HepG2 (cell line): Measurements from ENCODE around the gene EIF2S2. TPM values are rescaled to one million over a fixed set of nuclear protein-coding genes. Genes with fewer than 3 reads are reported as not detected.

ENCODE experiments used
- ASH2L ChIP-seq: fragments of 300-600, 200-600 bp; sonication (generic); IDR thresholded peaks from 2 replicates; pipeline ENCODE4 v1.7.0; 2017; ENCODE audit warnings: low read depth, mild to moderate bottlenecking, moderate library complexity, mixed read lengths, low read length; ENCODE audit not compliant: insufficient read length
- ERF ChIP-seq: IDR thresholded peaks from 2 replicates; pipeline ENCODE4 v1.6.1; 2018; ENCODE audit warnings: missing biosample characterization, missing genetic modification reagents
- FIP1L1 ChIP-seq: fragments of 200-400 bp; formaldehyde crosslinking; IDR thresholded peaks from 2 replicates; pipeline ENCODE4 v1.6.1; 2018; ENCODE audit warnings: low read depth, mild to moderate bottlenecking, low read length, moderate library complexity, borderline replicate concordance; ENCODE audit not compliant: insufficient read depth
- FLYWCH1 ChIP-seq: sonication (generic); formaldehyde crosslinking; IDR thresholded peaks from 2 replicates; pipeline ENCODE4 v1.8.1; 2023; ENCODE audit warnings: mild to moderate bottlenecking, missing genetic modification reagents
- HIVEP1 ChIP-seq: sonication (generic); formaldehyde crosslinking; IDR thresholded peaks from 2 replicates; pipeline ENCODE4 v1.4.0; 2020; ENCODE audit warnings: mild to moderate bottlenecking, missing genetic modification reagents
- MIER3 ChIP-seq: IDR thresholded peaks from 2 replicates; pipeline ENCODE4 v1.6.1; 2016; ENCODE audit warnings: missing compliant biosample characterization, borderline replicate concordance
- NFKBIZ ChIP-seq: IDR thresholded peaks from 2 replicates; pipeline ENCODE4 v1.6.1; 2018; ENCODE audit warnings: missing genetic modification reagents, missing compliant biosample characterization
- PHF8 ChIP-seq: sonication (generic); formaldehyde crosslinking; IDR thresholded peaks from 2 replicates; pipeline ENCODE4 v1.5.0; 2020; ENCODE audit warnings: missing genetic modification reagents
- RFXAP ChIP-seq: sonication (generic); formaldehyde crosslinking; IDR thresholded peaks from 2 replicates; pipeline ENCODE4 v1.4.0; 2020; ENCODE audit warnings: missing genetic modification reagents, borderline replicate concordance
- SMAD3 ChIP-seq: sonication (generic); formaldehyde crosslinking; IDR thresholded peaks from 2 replicates; pipeline ENCODE4 v1.4.0; 2020; ENCODE audit warnings: missing genetic modification reagents
- ZNF260 ChIP-seq: sonication (generic); formaldehyde crosslinking; IDR thresholded peaks from 2 replicates; pipeline ENCODE4 v1.4.0; 2020; ENCODE audit warnings: missing genetic modification reagents, low read depth, mild to moderate bottlenecking, borderline replicate concordance
- ZNF274 ChIP-seq: sonication (generic); formaldehyde crosslinking; IDR thresholded peaks from 2 replicates; pipeline ENCODE4 v1.5.1; 2020; ENCODE audit warnings: mild to moderate bottlenecking, missing genetic modification reagents
- ZNF549 ChIP-seq: sonication (generic); formaldehyde crosslinking; IDR thresholded peaks from 2 replicates; pipeline ENCODE4 v1.5.0; 2020; ENCODE audit warnings: missing genetic modification reagents
- ZNF841 ChIP-seq: sonication (generic); formaldehyde crosslinking; IDR thresholded peaks from 2 replicates; pipeline ENCODE4 v1.8.1; 2023; ENCODE audit warnings: missing genetic modification reagents, borderline replicate concordance
- polyA plus RNA-seq, 8 experiments: library from polyadenylated mRNA; depleted of rRNA in 3 of 8; stranded (reverse) in 7 of 8; unstranded in 1 of 8; fragments of >200 nt; fragmentation: Illumina TruSeq in 4 of 8; extraction: Trizol in 4 of 8; gene quantifications; 2 replicates each; pipeline versions ENCODE4 v1.2.1 to v1.2.3, GENCODE V29; 2011 to 2016; ENCODE audit warnings: low read depth in 4 of 8, missing spikeins in 1 of 8, mixed read lengths in 1 of 8; ENCODE audit not compliant: insufficient read depth in 1 of 8
- total RNA-seq, 5 experiments: library from RNA; depleted of rRNA; stranded (reverse); fragments of >200 nt; fragmentation: Illumina TruSeq; extraction: Trizol; gene quantifications; 2 replicates each; pipeline ENCODE4 v1.2.3, GENCODE V29; 2016; ENCODE audit warnings: low read depth in 1 of 5
- TF ChIP-seq, protein P1 (sequence below): sonication (generic); formaldehyde crosslinking; IDR thresholded peaks from 2 replicates; pipeline ENCODE4 v1.4.0; 2020; ENCODE audit warnings: missing genetic modification reagents
- TF ChIP-seq, protein P2 (sequence below): sonication (generic); formaldehyde crosslinking; IDR thresholded peaks from 2 replicates; pipeline ENCODE4 v1.4.0; 2020; ENCODE audit warnings: missing genetic modification reagents, borderline replicate concordance
- TF ChIP-seq, protein P3 (sequence below): IDR thresholded peaks from 2 replicates; pipeline ENCODE4 v1.6.1; 2016; ENCODE audit warnings: low read depth, missing genetic modification reagents, missing compliant biosample characterization

EIF2S2 gene
- total and polyA plus RNA-seq, 2 of the 13 experiments (the other 11 are each of a cell fraction or from before 2014, with no cell fraction given): 126 to 213 TPM

DNA sequence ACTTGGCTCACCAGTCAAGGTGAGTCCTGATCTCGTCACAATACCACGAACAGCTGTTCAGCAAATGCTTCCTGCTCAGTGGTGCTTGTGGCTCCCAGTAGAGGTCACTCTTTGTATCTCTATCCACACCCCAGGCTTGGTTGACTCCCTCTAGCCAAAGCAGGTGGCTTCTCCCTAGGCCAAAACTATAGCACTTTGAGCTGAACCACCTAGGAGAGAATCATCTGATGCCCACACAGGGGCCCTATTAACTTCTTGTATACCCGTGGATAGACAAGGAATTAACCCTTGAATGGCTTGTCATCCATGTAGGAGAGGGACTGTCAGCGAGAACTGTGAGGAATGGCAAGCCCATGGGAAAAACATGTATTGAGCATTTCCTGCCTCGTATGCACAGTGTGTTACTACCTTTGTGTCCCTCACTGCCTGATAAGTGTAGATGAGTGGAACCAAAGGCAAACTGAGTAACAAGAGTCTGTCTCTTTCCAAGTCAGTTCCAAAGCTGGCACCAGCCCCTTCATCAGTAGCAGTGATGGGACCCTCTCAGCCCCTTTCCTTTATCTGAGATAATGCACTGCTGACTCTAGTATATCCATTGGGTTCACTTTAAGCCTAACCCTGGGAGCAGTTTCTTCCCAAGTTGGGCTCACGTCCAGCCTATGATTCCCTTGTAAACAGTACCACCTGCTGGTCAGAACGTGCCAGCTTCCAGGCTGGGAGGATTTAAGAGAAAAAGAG, 42.5 kb downstream of the EIF2S2 start (continued):
- TF ChIP-seq, protein P1, sequence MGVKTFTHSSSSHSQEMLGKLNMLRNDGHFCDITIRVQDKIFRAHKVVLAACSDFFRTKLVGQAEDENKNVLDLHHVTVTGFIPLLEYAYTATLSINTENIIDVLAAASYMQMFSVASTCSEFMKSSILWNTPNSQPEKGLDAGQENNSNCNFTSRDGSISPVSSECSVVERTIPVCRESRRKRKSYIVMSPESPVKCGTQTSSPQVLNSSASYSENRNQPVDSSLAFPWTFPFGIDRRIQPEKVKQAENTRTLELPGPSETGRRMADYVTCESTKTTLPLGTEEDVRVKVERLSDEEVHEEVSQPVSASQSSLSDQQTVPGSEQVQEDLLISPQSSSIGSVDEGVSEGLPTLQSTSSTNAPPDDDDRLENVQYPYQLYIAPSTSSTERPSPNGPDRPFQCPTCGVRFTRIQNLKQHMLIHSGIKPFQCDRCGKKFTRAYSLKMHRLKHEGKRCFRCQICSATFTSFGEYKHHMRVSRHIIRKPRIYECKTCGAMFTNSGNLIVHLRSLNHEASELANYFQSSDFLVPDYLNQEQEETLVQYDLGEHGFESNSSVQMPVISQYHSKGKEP: no peak
- no peak for TF ChIP-seq FLYWCH1 (CRISPR knock-in tag)
- TF ChIP-seq SMAD3: 0 out of 2 replicates have a peak, but pooled peaks have one; percentile 21
- no peak for TF ChIP-seq ZNF260 (CRISPR knock-in tag)
- TF ChIP-seq ZNF274: no peak
- 0 out of 2 replicates have a peak, but pooled peaks have one; percentile 34 for TF ChIP-seq MIER3 (CRISPR knock-in tag)
- TF ChIP-seq FIP1L1: no peak
- no peak for TF ChIP-seq ZNF549 (CRISPR knock-in tag)
- peak; percentile 83 for TF ChIP-seq ERF (CRISPR knock-in tag)
- no peak for TF ChIP-seq ZNF841 (CRISPR knock-in tag)
- TF ChIP-seq HIVEP1: no peak
- TF ChIP-seq PHF8 (CRISPR knock-in tag): no peak
- no peak for TF ChIP-seq NFKBIZ (CRISPR knock-in tag)
- peak; percentile 54 for TF ChIP-seq ASH2L
- TF ChIP-seq, protein P2, sequence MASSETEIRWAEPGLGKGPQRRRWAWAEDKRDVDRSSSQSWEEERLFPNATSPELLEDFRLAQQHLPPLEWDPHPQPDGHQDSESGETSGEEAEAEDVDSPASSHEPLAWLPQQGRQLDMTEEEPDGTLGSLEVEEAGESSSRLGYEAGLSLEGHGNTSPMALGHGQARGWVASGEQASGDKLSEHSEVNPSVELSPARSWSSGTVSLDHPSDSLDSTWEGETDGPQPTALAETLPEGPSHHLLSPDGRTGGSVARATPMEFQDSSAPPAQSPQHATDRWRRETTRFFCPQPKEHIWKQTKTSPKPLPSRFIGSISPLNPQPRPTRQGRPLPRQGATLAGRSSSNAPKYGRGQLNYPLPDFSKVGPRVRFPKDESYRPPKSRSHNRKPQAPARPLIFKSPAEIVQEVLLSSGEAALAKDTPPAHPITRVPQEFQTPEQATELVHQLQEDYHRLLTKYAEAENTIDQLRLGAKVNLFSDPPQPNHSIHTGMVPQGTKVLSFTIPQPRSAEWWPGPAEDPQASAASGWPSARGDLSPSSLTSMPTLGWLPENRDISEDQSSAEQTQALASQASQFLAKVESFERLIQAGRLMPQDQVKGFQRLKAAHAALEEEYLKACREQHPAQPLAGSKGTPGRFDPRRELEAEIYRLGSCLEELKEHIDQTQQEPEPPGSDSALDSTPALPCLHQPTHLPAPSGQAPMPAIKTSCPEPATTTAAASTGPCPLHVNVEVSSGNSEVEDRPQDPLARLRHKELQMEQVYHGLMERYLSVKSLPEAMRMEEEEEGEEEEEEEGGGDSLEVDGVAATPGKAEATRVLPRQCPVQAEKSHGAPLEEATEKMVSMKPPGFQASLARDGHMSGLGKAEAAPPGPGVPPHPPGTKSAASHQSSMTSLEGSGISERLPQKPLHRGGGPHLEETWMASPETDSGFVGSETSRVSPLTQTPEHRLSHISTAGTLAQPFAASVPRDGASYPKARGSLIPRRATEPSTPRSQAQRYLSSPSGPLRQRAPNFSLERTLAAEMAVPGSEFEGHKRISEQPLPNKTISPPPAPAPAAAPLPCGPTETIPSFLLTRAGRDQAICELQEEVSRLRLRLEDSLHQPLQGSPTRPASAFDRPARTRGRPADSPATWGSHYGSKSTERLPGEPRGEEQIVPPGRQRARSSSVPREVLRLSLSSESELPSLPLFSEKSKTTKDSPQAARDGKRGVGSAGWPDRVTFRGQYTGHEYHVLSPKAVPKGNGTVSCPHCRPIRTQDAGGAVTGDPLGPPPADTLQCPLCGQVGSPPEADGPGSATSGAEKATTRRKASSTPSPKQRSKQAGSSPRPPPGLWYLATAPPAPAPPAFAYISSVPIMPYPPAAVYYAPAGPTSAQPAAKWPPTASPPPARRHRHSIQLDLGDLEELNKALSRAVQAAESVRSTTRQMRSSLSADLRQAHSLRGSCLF: no peak
- TF ChIP-seq, protein P3, sequence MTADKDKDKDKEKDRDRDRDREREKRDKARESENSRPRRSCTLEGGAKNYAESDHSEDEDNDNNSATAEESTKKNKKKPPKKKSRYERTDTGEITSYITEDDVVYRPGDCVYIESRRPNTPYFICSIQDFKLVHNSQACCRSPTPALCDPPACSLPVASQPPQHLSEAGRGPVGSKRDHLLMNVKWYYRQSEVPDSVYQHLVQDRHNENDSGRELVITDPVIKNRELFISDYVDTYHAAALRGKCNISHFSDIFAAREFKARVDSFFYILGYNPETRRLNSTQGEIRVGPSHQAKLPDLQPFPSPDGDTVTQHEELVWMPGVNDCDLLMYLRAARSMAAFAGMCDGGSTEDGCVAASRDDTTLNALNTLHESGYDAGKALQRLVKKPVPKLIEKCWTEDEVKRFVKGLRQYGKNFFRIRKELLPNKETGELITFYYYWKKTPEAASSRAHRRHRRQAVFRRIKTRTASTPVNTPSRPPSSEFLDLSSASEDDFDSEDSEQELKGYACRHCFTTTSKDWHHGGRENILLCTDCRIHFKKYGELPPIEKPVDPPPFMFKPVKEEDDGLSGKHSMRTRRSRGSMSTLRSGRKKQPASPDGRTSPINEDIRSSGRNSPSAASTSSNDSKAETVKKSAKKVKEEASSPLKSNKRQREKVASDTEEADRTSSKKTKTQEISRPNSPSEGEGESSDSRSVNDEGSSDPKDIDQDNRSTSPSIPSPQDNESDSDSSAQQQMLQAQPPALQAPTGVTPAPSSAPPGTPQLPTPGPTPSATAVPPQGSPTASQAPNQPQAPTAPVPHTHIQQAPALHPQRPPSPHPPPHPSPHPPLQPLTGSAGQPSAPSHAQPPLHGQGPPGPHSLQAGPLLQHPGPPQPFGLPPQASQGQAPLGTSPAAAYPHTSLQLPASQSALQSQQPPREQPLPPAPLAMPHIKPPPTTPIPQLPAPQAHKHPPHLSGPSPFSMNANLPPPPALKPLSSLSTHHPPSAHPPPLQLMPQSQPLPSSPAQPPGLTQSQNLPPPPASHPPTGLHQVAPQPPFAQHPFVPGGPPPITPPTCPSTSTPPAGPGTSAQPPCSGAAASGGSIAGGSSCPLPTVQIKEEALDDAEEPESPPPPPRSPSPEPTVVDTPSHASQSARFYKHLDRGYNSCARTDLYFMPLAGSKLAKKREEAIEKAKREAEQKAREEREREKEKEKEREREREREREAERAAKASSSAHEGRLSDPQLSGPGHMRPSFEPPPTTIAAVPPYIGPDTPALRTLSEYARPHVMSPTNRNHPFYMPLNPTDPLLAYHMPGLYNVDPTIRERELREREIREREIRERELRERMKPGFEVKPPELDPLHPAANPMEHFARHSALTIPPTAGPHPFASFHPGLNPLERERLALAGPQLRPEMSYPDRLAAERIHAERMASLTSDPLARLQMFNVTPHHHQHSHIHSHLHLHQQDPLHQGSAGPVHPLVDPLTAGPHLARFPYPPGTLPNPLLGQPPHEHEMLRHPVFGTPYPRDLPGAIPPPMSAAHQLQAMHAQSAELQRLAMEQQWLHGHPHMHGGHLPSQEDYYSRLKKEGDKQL (CRISPR knock-in tag): no peak
- TF ChIP-seq RFXAP (CRISPR knock-in tag): no peak
